ENCODE results near the gene SCFD2. TPM values are rescaled to one million over a fixed set of nuclear protein-coding genes. Genes with fewer than 3 reads are reported as not detected.
"Not testable (repeated sequence)": the region's sequence is repeated elsewhere in the genome, so short reads cannot be mapped to it uniquely, and the experiment has no call there.

The SCFD2 gene
- total RNA-seq, 1 experiment from 2014 or later: 13.5 TPM

DNA sequence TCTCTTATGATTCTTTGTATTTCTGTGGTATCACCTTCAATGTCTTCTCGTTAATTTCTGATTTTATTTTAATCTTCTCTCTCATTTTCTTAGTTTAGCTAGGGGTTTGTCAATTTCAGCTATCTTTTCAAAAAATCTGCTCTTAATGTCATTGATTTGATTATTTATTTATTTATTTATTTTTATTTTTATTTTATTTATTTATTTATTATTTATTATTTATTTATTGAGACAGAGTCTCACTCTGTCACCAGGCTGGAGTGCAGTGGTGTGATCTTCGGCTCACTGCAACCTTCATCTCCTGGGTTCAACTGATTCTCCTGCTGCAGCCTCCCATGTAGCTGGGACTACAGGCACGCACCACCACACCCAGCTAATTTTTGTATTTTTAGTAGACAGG, 194.1 kb downstream of the SCFD2 start:
- Histone ChIP-seq H3K27me3 (ENCODE audit: control insufficient read depth, insufficient read depth, low read length) (no peaks in the 10 kb centered on the region), H3K36me3 (replicated peaks; ENCODE audit: control insufficient read depth, insufficient read depth, low read length) (no peaks in the 10 kb centered on the region), H3K4me3 (ENCODE audit: insufficient read depth, low read depth, low read length) (no peak overlapping the region)
- DNase-seq: no peak

DNA sequence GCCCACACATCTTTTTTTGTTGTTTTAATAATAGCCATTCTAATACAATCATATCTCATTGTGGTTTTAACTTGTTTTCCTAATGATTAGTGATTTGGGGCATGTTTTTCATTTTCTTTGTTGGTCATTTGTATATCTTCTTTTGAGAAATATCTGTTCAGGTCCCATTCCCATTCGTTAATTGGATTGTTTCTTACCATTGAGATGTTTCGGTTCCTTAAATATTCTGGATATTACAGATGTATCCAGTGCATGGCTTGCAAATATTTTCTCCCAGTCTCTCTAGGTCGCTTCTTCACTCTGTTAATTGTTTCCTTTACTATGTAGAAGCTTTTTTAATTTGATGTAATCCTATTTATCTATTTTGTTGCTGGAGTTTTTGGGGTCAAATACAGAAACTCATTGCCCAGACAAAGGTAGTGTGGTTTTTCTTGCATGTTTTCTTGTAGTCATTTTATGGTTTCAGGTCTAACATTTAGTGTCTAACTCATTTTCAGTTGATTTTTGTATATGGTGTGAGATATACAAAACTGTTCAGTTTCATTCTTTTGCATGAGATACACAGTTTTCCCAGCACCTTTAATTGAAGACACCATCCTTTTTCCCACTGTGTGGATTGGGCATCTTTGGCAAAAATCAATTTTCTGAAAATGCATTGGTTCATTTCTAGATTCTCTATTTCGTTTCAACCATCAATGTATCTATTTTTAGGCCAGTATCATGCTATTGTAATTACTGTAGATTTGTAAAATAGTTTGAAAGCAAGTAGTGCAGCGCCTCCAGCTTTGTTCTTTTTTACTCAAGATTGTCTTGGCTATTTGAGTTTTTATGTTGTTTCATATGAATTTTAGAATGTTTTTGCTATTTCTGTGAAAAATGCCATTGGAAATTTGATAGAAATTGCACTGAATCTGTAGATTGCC, 195.9 kb downstream of the SCFD2 start:
- H3K4me3 ChIP-seq (ENCODE audit: insufficient read depth, low read depth, low read length): no peak overlapping the region
- H3K36me3 ChIP-seq (replicated peaks; ENCODE audit: control insufficient read depth, insufficient read depth, low read length): no peaks in the 10 kb centered on the region
- DNase-seq: no peak
- H3K27me3 ChIP-seq (ENCODE audit: control insufficient read depth, insufficient read depth, low read length): no peaks in the 10 kb centered on the region

DNA sequence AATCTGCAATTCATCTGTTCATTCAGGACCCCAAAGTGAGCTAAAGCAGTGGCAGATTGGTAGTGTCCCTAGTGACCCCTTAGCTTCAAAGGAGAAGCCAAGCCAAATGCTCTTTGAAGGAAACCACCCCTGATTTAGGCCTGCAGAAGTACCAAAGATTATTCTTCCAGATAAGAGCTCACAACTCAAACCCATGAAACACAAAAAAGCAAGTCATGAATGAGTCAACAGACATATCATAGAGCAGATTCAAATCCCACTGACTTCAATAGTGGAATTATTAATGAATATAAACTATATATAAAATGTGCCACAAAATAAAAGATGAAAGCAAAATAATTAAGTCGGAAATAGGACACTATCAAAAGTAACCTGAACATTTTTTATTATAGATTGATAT, 197.6 kb downstream of the SCFD2 start:
- DNase-seq: no peak
- Histone ChIP-seq H3K36me3 (replicated peaks; ENCODE audit: control insufficient read depth, insufficient read depth, low read length) (no peaks in the 10 kb centered on the region), H3K27me3 (ENCODE audit: control insufficient read depth, insufficient read depth, low read length) (no peaks in the 10 kb centered on the region), H3K4me3 (ENCODE audit: insufficient read depth, low read depth, low read length) (no peak overlapping the region)

DNA sequence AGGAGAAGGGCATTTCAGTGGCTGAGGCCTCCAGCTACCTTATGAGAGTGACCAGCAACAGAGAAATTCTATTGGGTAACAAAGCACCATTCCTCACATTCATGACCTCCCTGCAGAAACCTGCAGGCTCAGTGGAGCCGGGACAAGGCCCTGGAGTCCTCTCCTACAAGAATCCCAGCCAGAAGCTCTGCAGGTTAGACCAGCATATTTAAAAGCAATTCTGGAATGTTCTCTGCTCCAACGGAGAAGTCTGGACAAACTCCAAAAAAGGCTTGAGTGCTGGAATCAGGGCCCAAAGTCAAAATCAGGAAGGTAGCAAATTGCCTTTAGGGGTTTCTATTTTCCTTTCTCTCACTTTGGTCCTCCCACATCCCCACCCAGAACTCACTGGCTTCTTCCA, 202.9 kb downstream of the SCFD2 start:
- no peak for DNase-seq

DNA sequence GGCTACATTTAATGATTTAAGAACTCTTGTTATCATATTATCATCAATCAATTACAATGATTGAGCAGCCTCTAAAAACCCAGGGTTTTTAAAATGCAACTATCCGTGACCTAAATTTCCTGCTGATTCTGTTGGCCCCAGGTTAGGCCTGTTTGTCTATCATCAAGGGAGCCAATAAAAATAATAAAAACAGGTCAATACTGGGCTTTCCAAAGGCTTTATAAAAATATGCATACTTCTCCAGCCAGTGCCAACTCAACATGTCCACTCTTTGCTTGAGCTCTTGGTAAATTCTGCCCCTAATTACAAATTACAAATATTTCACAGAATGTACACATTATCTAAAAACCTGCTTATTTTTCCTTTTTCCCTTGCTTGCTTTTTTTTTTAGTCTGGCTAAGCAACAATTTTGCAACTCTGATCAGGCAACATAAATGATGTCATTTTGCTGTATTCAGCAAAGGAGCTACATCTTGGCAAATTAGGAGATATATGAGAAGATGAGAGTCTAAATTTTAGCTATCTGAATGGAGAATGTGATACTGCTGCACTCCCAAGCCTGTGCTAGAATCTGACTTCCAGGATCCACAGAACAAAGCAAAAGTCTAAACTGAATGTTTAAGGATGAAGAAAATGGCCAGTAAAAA, 204.0 kb downstream of the SCFD2 start:
- Histone ChIP-seq H3K27me3 (ENCODE audit: control insufficient read depth, insufficient read depth, low read length) (no peaks in the 10 kb centered on the region), H3K36me3 (replicated peaks; ENCODE audit: control insufficient read depth, insufficient read depth, low read length) (no peaks in the 10 kb centered on the region), H3K4me3 (ENCODE audit: insufficient read depth, low read depth, low read length) (no peak overlapping the region)
- no peak for DNase-seq

More for the DNA sequence above, 202.9 kb downstream of the SCFD2 start:
- no peaks in the 10 kb centered on the region for H3K27me3 ChIP-seq (ENCODE audit: control insufficient read depth, insufficient read depth, low read length)
- H3K4me3 ChIP-seq (ENCODE audit: insufficient read depth, low read depth, low read length): no peak overlapping the region
- H3K36me3 ChIP-seq (replicated peaks; ENCODE audit: control insufficient read depth, insufficient read depth, low read length): no peaks in the 10 kb centered on the region

DNA sequence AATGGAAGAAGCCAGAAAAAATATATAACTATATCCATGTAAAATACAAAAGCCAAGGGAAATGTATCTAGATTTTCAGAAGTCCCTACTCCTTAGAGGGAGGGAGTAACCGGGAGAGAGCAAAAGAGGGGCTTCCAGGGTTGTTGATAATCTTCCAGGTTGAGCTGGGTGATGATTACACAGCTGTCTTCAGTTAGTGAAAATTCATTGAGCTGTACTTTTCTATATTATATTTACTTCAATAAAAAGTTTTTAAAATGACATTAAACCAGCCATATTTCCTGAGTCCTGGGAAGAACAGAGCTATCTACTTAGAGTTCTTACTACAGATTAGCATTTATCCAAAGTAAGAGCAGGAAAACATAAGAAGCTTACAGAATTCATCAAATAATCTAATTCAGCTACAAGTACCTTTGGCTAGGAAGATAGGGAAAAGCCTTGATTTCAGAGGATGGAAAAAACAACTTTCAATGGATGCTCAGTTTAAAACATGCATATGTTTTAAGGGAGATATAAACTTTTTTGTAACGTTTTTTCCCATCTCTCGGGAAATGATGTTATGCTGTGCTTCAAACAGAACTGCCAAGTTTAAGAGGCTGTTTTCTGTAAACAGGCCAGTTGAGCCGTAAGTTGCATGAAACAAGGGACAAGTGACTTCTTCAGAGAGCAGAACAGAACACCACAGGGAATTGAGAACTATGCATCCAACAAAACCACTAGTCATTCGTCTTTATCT, 204.6 kb downstream of the SCFD2 start:
- DNase-seq: no peak
- Histone ChIP-seq H3K4me3 (ENCODE audit: insufficient read depth, low read depth, low read length) (no peak overlapping the region), H3K27me3 (ENCODE audit: control insufficient read depth, insufficient read depth, low read length) (no peaks in the 10 kb centered on the region), H3K36me3 (replicated peaks; ENCODE audit: control insufficient read depth, insufficient read depth, low read length) (no peaks in the 10 kb centered on the region)

DNA sequence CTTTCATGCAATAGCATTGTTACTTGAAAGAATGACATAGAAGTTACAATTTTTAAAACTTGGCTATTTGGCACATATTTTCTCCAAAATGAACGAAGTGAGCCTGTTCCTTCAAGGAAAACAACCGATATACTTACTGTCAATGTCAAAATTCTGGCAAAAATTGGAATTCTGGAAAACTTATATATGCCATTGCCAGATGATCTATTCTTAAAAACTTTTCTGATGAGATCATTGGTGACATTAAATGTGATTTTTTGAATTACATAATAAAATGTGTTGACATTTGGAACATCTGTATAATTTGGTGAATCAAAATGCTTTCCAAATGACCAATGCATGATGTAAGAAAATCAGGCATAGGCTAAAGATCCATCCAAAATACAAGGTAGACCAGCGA, 209.0 kb downstream of the SCFD2 start:
- H3K27me3 ChIP-seq (ENCODE audit: control insufficient read depth, insufficient read depth, low read length): no peaks in the 10 kb centered on the region
- no peak for DNase-seq
- no peaks in the 10 kb centered on the region for H3K36me3 ChIP-seq (replicated peaks; ENCODE audit: control insufficient read depth, insufficient read depth, low read length)
- H3K4me3 ChIP-seq (ENCODE audit: insufficient read depth, low read depth, low read length): no peak overlapping the region

DNA sequence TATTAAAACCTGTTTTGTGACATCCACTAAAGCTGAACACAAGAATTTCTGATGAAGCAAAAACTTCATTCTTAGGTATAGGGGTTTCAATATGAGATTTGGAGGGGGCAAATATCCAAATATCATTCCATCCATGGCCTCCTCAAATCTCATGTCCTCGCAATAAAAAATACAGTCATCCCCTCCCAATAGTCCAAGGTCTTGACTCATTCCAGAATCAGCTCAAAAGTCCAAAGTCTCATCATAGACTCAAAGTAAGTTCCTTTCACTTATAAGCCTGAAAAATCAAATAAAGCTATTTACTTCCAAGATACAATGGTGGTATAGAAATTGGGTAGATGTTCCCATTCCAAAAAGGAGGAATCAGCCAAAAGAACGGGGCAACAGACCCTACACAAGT, 213.4 kb downstream of the SCFD2 start:
- Histone ChIP-seq H3K36me3 (replicated peaks; ENCODE audit: control insufficient read depth, insufficient read depth, low read length) (no peaks in the 10 kb centered on the region), H3K27me3 (ENCODE audit: control insufficient read depth, insufficient read depth, low read length) (no peaks in the 10 kb centered on the region), H3K4me3 (ENCODE audit: insufficient read depth, low read depth, low read length) (no peak overlapping the region)
- no peak for DNase-seq

DNA sequence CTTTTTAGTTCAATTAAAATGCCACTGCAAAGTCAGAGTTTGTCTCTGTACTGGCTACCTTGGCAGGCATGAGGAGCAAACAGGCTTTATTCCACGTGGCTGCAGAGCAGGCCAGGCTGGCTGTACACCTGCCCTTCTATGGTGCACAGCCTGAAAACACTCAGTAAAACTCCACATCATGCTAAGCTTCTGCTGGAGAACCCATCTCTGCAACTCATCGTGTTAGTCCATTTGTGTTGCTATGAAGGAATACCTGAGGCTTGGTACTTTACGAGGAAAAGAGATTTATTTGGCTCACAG, 214.4 kb downstream of the SCFD2 start:
- DNase-seq: no peak
- no peaks in the 10 kb centered on the region for H3K36me3 ChIP-seq (replicated peaks; ENCODE audit: control insufficient read depth, insufficient read depth, low read length)
- no peaks in the 10 kb centered on the region for H3K27me3 ChIP-seq (ENCODE audit: control insufficient read depth, insufficient read depth, low read length)
- H3K4me3 ChIP-seq (ENCODE audit: insufficient read depth, low read depth, low read length): no peak overlapping the region

DNA sequence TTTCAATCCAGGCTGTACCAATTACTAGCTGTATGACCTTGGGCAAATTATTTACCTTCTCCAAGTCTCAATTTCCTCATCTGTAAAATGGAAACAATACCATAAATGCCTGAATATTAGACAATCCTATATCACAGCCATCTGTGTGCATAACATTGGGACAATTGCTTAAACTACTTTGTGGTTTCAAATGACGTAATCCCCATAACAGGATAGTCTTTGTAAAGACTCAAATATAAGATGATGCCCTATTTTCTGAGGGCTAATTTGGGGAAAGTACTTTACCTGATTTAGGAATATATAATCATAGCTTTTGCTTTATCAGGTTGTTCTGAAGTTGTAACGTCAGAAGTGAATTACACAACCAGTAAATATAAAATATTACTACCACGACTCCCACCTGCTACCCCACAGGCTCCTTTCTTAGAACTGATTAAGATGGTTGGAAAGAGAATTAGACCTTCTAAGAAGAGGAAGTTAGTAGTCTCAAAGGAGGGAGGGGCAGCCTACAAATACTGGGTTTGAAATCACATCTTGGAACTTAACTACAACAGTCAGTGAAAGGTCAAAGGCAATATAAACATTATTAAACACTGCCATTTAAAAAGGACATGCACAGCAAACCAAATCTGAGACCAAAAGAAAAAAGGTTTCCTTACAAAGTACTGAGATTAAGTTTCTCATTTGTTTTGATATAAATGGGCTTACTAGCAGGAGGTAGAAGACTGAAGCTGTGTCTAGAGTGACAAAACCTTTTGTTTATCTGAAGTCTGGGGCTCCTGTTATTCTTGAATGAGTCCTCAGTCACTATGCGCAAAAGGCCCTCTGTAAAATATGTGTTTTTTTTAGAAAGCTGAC, 215.0 kb downstream of the SCFD2 start:
- no peak for DNase-seq
- no peaks in the 10 kb centered on the region for H3K36me3 ChIP-seq (replicated peaks; ENCODE audit: control insufficient read depth, insufficient read depth, low read length)
- H3K4me3 ChIP-seq (ENCODE audit: insufficient read depth, low read depth, low read length): no peak overlapping the region
- no peaks in the 10 kb centered on the region for H3K27me3 ChIP-seq (ENCODE audit: control insufficient read depth, insufficient read depth, low read length)

DNA sequence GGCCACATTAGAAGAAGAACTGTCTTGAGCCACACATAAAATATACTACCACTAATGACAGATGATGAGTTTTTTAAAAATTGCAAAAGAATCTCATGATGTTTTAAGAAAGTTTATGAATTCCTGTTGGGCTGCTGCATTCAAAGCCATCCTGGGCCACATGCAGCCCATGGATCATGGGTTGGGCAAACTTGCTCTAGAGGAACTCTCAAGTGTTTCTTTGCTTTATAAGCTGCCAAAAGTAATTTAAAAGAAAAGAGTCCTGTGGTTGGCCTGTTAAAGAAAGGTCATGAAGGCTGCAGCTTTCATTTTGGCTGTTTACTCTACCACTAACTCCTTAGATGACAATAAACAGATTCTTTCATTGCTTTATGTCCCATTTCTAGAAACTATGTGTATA, 218.2 kb downstream of the SCFD2 start:
- Histone ChIP-seq H3K4me3 (ENCODE audit: insufficient read depth, low read depth, low read length) (no peak overlapping the region), H3K27me3 (ENCODE audit: control insufficient read depth, insufficient read depth, low read length) (no peaks in the 10 kb centered on the region), H3K36me3 (replicated peaks; ENCODE audit: control insufficient read depth, insufficient read depth, low read length) (no peaks in the 10 kb centered on the region)
- DNase-seq: no peak

DNA sequence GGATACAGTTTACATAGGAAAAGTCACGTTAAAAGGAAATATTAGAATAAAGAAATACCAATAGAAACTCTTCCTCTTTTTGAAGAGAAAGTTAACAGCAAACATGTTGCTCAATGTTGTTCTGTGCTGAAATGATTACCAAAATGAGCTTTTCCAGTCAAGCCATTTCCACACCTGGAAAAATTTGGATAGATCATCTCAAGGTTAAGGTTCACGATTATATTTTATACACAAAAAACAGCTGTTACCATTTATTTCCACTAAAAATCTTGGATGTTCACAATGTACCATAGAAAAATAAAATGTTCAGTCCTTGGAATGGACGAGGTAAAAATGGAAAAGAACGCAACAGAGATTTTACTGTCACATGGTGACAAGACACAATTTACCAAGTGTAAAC, 218.7 kb downstream of the SCFD2 start:
- H3K4me3 ChIP-seq (ENCODE audit: insufficient read depth, low read depth, low read length): no peak overlapping the region
- no peaks in the 10 kb centered on the region for H3K36me3 ChIP-seq (replicated peaks; ENCODE audit: control insufficient read depth, insufficient read depth, low read length)
- DNase-seq: no peak

DNA sequence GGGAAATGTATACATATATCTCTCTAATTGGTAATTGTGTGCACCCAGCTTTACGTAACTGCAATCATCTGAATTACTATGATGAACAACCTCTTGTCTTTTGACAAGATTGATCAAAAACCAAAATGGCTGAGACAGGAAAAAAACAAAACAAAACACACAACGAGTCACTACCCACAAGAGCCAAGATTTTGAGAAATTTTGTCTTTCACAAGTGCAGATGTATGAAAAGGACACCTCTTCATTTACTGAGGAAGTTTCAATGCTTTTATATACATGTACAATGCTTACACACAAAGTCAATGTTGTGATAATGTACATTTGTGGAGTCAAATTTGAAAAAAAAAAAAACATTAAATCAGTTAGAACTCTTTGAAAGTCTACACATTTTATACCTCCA, 224.6 kb downstream of the SCFD2 start:
- no peak for DNase-seq
- H3K4me3 ChIP-seq (ENCODE audit: insufficient read depth, low read depth, low read length): no peak overlapping the region
- H3K27me3 ChIP-seq (ENCODE audit: control insufficient read depth, insufficient read depth, low read length): no peaks in the 10 kb centered on the region
- H3K36me3 ChIP-seq (replicated peaks; ENCODE audit: control insufficient read depth, insufficient read depth, low read length): no peaks in the 10 kb centered on the region

More for the DNA sequence above, 218.7 kb downstream of the SCFD2 start:
- H3K27me3 ChIP-seq (ENCODE audit: control insufficient read depth, insufficient read depth, low read length): no peaks in the 10 kb centered on the region

DNA sequence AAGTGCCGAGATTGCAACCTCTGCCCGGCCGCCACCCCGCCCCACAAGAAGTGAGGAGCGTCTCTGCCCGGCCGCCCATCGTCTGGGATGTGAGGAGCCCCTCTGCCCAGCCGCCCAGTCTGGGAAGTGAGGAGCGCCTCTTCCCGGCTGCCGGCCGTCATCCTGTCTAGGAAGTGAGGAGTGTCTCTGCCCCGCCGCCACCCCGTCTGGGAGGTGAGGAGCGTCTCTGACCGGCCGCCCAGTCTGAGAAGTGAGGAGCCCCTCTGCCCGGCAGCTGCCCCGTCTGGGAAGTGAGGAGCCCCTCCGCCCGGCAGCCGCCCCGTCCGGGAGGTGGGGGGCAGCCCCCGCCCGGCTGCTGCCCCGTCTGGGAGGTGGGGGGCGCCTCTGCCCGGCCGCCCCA, 226.6 kb downstream of the SCFD2 start:
- not testable (repeated sequence) for H3K27me3 ChIP-seq (ENCODE audit: control insufficient read depth, insufficient read depth, low read length); DNase-seq; H3K4me3 ChIP-seq (ENCODE audit: insufficient read depth, low read depth, low read length)

More for the DNA sequence above, 226.6 kb downstream of the SCFD2 start:
- H3K36me3 ChIP-seq (replicated peaks; ENCODE audit: control insufficient read depth, insufficient read depth, low read length): not testable (repeated sequence)
